Measurements from ENCODE around the gene PSTPIP1. TPM values are rescaled to one million over a fixed set of nuclear protein-coding genes. Genes with fewer than 3 reads are reported as not detected.

The PSTPIP1 gene
- total RNA-seq, 2 experiments from 2014 or later: 238 to 241 TPM

- H3K4me3 Mint-ChIP-seq: no peak overlapping the region
- ATAC-seq (ENCODE audit: low read depth) (peak; percentile 15), DNase-seq (no peak)
- peaks cover 2% of the 10 kb centered on the region for H3K9me3 Mint-ChIP-seq
- POLR2A ChIA-PET: interaction anchor here (1.0 kb wide), 2 partner anchors 10 to 65 kb away, joined by 3 to 4 read pairs; no protein-coding TSS in a partner anchor
- H3K4me1 Mint-ChIP-seq: peaks cover 6% of the 10 kb centered on the region
- no peaks in the 10 kb centered on the region for H3K27me3 Mint-ChIP-seq
- H3K36me3 Mint-ChIP-seq: peaks cover 66% of the 10 kb centered on the region
- peak overlapping the region; percentile 44 for H3K27ac Mint-ChIP-seq
Measured at GRCh38 chr15:77042955-77043920, 48.3 kb downstream of the PSTPIP1 start.

- ATAC-seq (ENCODE audit: low read depth) (no peak), DNase-seq (no peak)
- POLR2A ChIA-PET: interaction anchor here (1.0 kb wide), 2 partner anchors 9 to 66 kb away, joined by 3 to 4 read pairs; no protein-coding TSS in a partner anchor
- peaks cover 2% of the 10 kb centered on the region for H3K9me3 Mint-ChIP-seq
- peaks cover 6% of the 10 kb centered on the region for H3K4me1 Mint-ChIP-seq
- peaks cover 73% of the 10 kb centered on the region for H3K36me3 Mint-ChIP-seq
- H3K27me3 Mint-ChIP-seq: no peaks in the 10 kb centered on the region
- H3K27ac Mint-ChIP-seq: no peak overlapping the region
- H3K4me3 Mint-ChIP-seq: no peak overlapping the region
Measured at GRCh38 chr15:77044228-77045042, 49.5 kb downstream of the PSTPIP1 start.

GRCh38 chr15:77045985-77046384 lies 51.1 kb downstream of the PSTPIP1 start:
- Mint-ChIP-seq H3K9me3 (no peaks in the 10 kb centered on the region), H3K27me3 (no peaks in the 10 kb centered on the region), H3K4me1 (peaks cover 7% of the 10 kb centered on the region), H3K27ac (no peak overlapping the region), H3K36me3 (peaks cover 67% of the 10 kb centered on the region), H3K4me3 (no peak overlapping the region)
- ATAC-seq (ENCODE audit: low read depth): no peak
- POLR2A ChIA-PET: interaction anchor here (1.1 kb wide), 1 partner anchor 10 kb away, joined by 4 read pairs; no protein-coding TSS in a partner anchor
- DNase-seq: no peak

GRCh38 chr15:77046704-77047412 lies 51.9 kb downstream of the PSTPIP1 start:
- H3K27me3 Mint-ChIP-seq: no peaks in the 10 kb centered on the region
- H3K9me3 Mint-ChIP-seq: no peaks in the 10 kb centered on the region
- H3K4me3 Mint-ChIP-seq: no peak overlapping the region
- peaks cover 65% of the 10 kb centered on the region for H3K36me3 Mint-ChIP-seq
- ATAC-seq (ENCODE audit: low read depth) (no peak), DNase-seq (no peak)
- no peak overlapping the region for H3K27ac Mint-ChIP-seq
- POLR2A ChIA-PET: interaction anchor here (0.6 kb wide), 1 partner anchor 59 kb away, joined by 3 read pairs; no protein-coding TSS in a partner anchor
- peaks cover 7% of the 10 kb centered on the region for H3K4me1 Mint-ChIP-seq

- Mint-ChIP-seq H3K4me3 (no peak overlapping the region), H3K4me1 (peaks cover 7% of the 10 kb centered on the region), H3K27me3 (no peaks in the 10 kb centered on the region), H3K27ac (no peak overlapping the region), H3K36me3 (peaks cover 62% of the 10 kb centered on the region), H3K9me3 (no peaks in the 10 kb centered on the region)
- DNase-seq (no peak), ATAC-seq (ENCODE audit: low read depth) (no peak)
- POLR2A ChIA-PET: interaction anchor here (0.8 kb wide), 1 partner anchor 118 kb away, joined by 3 read pairs; no protein-coding TSS in a partner anchor
Measured at GRCh38 chr15:77048135-77048876, 53.4 kb downstream of the PSTPIP1 start.

GRCh38 chr15:77052556-77052955 lies 57.6 kb downstream of the PSTPIP1 start:
- peaks cover 25% of the 10 kb centered on the region for H3K36me3 Mint-ChIP-seq
- POLR2A ChIA-PET: no interaction called here
- no peak for ATAC-seq (ENCODE audit: low read depth)
- H3K4me1 Mint-ChIP-seq: peaks cover 3% of the 10 kb centered on the region
- no peak overlapping the region for H3K4me3 Mint-ChIP-seq
- H3K27ac Mint-ChIP-seq: no peak overlapping the region
- no peaks in the 10 kb centered on the region for H3K9me3 Mint-ChIP-seq
- no peak for DNase-seq
- no peaks in the 10 kb centered on the region for H3K27me3 Mint-ChIP-seq

GRCh38 chr15:77053709-77054108 lies 58.8 kb downstream of the PSTPIP1 start:
- Mint-ChIP-seq H3K27ac (no peak overlapping the region), H3K4me3 (no peak overlapping the region), H3K4me1 (peaks cover 3% of the 10 kb centered on the region), H3K27me3 (no peaks in the 10 kb centered on the region), H3K9me3 (no peaks in the 10 kb centered on the region), H3K36me3 (peaks cover 17% of the 10 kb centered on the region)
- DNase-seq (no peak), ATAC-seq (ENCODE audit: low read depth) (no peak)
- POLR2A ChIA-PET: no interaction called here

- DNase-seq (no peak), ATAC-seq (ENCODE audit: low read depth) (no peak)
- Mint-ChIP-seq H3K9me3 (no peaks in the 10 kb centered on the region), H3K4me1 (peaks cover 12% of the 10 kb centered on the region), H3K36me3 (peaks cover 9% of the 10 kb centered on the region), H3K27ac (no peak overlapping the region), H3K4me3 (no peak overlapping the region), H3K27me3 (no peaks in the 10 kb centered on the region)
- POLR2A ChIA-PET: interaction anchor here (0.8 to 1.0 kb wide), 2 partner anchors 11 to 17 kb away, joined by 3 to 4 read pairs; no protein-coding TSS in a partner anchor
Measured at GRCh38 chr15:77057072-77057471, 62.1 kb downstream of the PSTPIP1 start.

- DNase-seq: no peak
- POLR2A ChIA-PET: no interaction called here
- H3K4me1 Mint-ChIP-seq: peaks cover 12% of the 10 kb centered on the region
Measured at GRCh38 chr15:77057685-77058084, 62.8 kb downstream of the PSTPIP1 start.

GRCh38 chr15:77058468-77058867 lies 63.5 kb downstream of the PSTPIP1 start:
- ATAC-seq (ENCODE audit: low read depth): no peak
- H3K4me1 Mint-ChIP-seq: peaks cover 12% of the 10 kb centered on the region
- no peak for DNase-seq
- H3K27me3 Mint-ChIP-seq: no peaks in the 10 kb centered on the region
- H3K36me3 Mint-ChIP-seq: peaks cover 4% of the 10 kb centered on the region
- no peak overlapping the region for H3K4me3 Mint-ChIP-seq
- H3K27ac Mint-ChIP-seq: no peak overlapping the region
- H3K9me3 Mint-ChIP-seq: no peaks in the 10 kb centered on the region
- POLR2A ChIA-PET: no interaction called here

More at GRCh38 chr15:77057685-77058084, 62.8 kb downstream of the PSTPIP1 start:
- Mint-ChIP-seq H3K27ac (no peak overlapping the region), H3K4me3 (no peak overlapping the region), H3K36me3 (peaks cover 4% of the 10 kb centered on the region), H3K9me3 (no peaks in the 10 kb centered on the region), H3K27me3 (no peaks in the 10 kb centered on the region)
- ATAC-seq (ENCODE audit: low read depth): no peak

GRCh38 chr15:77059786-77060361 lies 64.9 kb downstream of the PSTPIP1 start:
- Mint-ChIP-seq H3K9me3 (no peaks in the 10 kb centered on the region), H3K4me3 (no peak overlapping the region), H3K27ac (no peak overlapping the region), H3K36me3 (no peaks in the 10 kb centered on the region), H3K27me3 (no peaks in the 10 kb centered on the region), H3K4me1 (peaks cover 12% of the 10 kb centered on the region)
- POLR2A ChIA-PET: no interaction called here
- ATAC-seq (ENCODE audit: low read depth) (peak; percentile 36), DNase-seq (no peak)

GRCh38 chr15:77060546-77060945 lies 65.6 kb downstream of the PSTPIP1 start:
- POLR2A ChIA-PET: no interaction called here
- H3K27ac Mint-ChIP-seq: no peak overlapping the region
- no peak for ATAC-seq (ENCODE audit: low read depth)
- H3K4me1 Mint-ChIP-seq: peaks cover 13% of the 10 kb centered on the region
- H3K4me3 Mint-ChIP-seq: no peak overlapping the region
- H3K9me3 Mint-ChIP-seq: no peaks in the 10 kb centered on the region
- DNase-seq: no peak
- no peaks in the 10 kb centered on the region for H3K36me3 Mint-ChIP-seq
- H3K27me3 Mint-ChIP-seq: no peaks in the 10 kb centered on the region
